ENCODE results near the gene UTP20.

UTP20 gene

DNA sequence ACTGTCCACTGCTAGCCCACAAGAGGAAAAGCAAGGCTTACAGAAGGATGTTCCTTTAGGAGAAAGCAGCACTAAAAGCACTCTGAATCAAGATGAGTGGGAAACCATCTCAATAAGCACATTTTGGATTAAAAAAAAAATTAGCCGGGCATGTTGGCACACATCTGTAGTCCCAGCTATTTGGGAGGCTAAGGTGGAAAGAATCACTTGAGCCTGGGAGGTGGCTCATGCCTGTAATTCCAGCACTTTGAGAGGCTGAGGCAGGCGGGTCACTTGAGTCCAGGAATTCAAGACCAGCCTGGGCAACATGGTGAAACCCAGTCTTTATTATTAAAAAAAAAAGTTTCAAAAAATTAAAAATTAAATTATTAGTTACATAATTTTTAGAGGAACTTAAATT, 144.7 kb downstream of the UTP20 start:
- Histone ChIP-seq H3K4me3 (no peak overlapping the region), H3K9me3 (ENCODE audit: low read depth, low read length) (no peaks in the 10 kb centered on the region), H3K27ac (no peak overlapping the region), H3K36me3 (ENCODE audit: insufficient read depth, low read length) (no peaks in the 10 kb centered on the region), H3K9ac (ENCODE audit: insufficient read length) (no peak overlapping the region)
- no peak for DNase-seq (ENCODE audit: low read depth, low spot score)
- TF ChIP-seq POLR2AphosphoS5 (IDR thresholded peaks at IDR 0.05; ENCODE audit: borderline replicate concordance, low read depth, low read length) (no peak), EZH2 (IDR thresholded peaks at IDR 0.05) (no peak), FOXP2 (optimal IDR thresholded peaks at IDR 0.05; ENCODE audit: control extremely low read depth, extremely low read length, insufficient read depth) (no peak)

DNA sequence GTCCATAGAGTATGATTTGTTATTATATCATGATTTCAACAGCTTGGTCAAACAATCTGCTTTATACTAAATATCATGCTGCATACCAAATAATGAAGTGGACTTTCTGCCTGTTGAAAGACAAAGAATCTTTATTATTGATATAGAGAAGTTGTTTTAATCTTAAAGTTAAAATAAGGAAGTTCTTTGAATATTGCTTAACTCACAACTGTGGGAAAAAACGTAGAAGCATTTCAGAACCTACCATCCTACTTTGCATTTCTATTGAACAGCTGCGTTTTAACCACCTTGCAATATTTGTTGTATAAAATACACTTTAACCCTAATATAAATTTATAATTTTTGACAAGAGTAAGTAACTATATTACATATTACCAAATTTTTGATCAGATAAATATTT, 150.6 kb downstream of the UTP20 start:
- TF ChIP-seq FOXP2 (optimal IDR thresholded peaks at IDR 0.05; ENCODE audit: control extremely low read depth, extremely low read length, insufficient read depth) (no peak), POLR2AphosphoS5 (IDR thresholded peaks at IDR 0.05; ENCODE audit: borderline replicate concordance, low read depth, low read length) (no peak), EZH2 (IDR thresholded peaks at IDR 0.05) (no peak)
- H3K27ac ChIP-seq: no peak overlapping the region
- DNase-seq (ENCODE audit: low read depth, low spot score): no peak
- no peak overlapping the region for H3K4me3 ChIP-seq
- no peak overlapping the region for H3K9ac ChIP-seq (ENCODE audit: insufficient read length)
- H3K9me3 ChIP-seq (ENCODE audit: low read depth, low read length): no peaks in the 10 kb centered on the region
- no peaks in the 10 kb centered on the region for H3K36me3 ChIP-seq (ENCODE audit: insufficient read depth, low read length)

DNA sequence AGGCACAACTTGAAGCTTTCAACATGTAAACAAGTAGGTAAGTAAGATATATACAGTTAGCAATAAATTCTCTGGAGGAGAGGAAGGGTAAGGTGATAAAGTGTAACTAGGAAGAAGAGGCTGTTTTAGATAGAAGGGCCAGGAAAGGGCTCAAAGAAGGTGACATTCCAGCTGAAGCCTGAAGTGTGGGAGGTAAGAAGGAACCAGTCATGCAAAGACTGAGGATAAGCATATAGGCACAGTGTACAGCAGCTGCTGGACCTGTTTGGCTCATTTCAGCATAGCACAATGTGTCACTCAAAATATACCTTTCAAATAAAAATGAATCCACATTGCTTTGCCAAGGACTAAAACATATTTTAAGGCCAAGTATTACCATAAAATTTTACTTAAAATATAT, 156.2 kb downstream of the UTP20 start:
- no peak overlapping the region for H3K9ac ChIP-seq (ENCODE audit: insufficient read length)
- no peak for DNase-seq (ENCODE audit: low read depth, low spot score)
- H3K36me3 ChIP-seq (ENCODE audit: insufficient read depth, low read length): no peaks in the 10 kb centered on the region
- H3K27ac ChIP-seq: no peak overlapping the region
- no peak overlapping the region for H3K4me3 ChIP-seq
- H3K9me3 ChIP-seq (ENCODE audit: low read depth, low read length): no peaks in the 10 kb centered on the region
- TF ChIP-seq EZH2 (IDR thresholded peaks at IDR 0.05) (no peak), FOXP2 (optimal IDR thresholded peaks at IDR 0.05; ENCODE audit: control extremely low read depth, extremely low read length, insufficient read depth) (no peak), POLR2AphosphoS5 (IDR thresholded peaks at IDR 0.05; ENCODE audit: borderline replicate concordance, low read depth, low read length) (no peak)

Data from SK-N-MC (cell line).